ENCODE results near the gene FBLN2. TPM values are rescaled to one million over a fixed set of nuclear protein-coding genes. Genes with fewer than 3 reads are reported as not detected.
"Not testable (repeated sequence)": the region's sequence is repeated elsewhere in the genome, so short reads cannot be mapped to it uniquely, and the experiment has no call there.

Gene FBLN2
- 0.07 and 0.41 TPM in 2 replicates for total RNA-seq (2014; rRNA removed; shearing (Covaris generic))

- DNase-seq (ENCODE audit: low spot score) = no peak
These were observed at the start of gene FBLN2 for GRCh38 chr3:13548696-13549622. Gene FBLN2, plus strand, starts transcription at chr3:13549125. Its CDS starts 21,231 bp downstream, at chr3:13570356.

GRCh38 chr3:13499246-13499645 is 49.7 kb upstream of the FBLN2 start:
- DNase-seq (ENCODE audit: low spot score) = not testable (repeated sequence)

- no peak for DNase-seq (ENCODE audit: low spot score)
These were observed 48.6 kb upstream of the FBLN2 start for GRCh38 chr3:13500133-13500885.

- no peak for DNase-seq (ENCODE audit: low spot score)
These were observed 47.9 kb upstream of the FBLN2 start for GRCh38 chr3:13501056-13501455.

GRCh38 chr3:13501521-13501920 is 47.4 kb upstream of the FBLN2 start:
- no peak for DNase-seq (ENCODE audit: low spot score)

DNA sequence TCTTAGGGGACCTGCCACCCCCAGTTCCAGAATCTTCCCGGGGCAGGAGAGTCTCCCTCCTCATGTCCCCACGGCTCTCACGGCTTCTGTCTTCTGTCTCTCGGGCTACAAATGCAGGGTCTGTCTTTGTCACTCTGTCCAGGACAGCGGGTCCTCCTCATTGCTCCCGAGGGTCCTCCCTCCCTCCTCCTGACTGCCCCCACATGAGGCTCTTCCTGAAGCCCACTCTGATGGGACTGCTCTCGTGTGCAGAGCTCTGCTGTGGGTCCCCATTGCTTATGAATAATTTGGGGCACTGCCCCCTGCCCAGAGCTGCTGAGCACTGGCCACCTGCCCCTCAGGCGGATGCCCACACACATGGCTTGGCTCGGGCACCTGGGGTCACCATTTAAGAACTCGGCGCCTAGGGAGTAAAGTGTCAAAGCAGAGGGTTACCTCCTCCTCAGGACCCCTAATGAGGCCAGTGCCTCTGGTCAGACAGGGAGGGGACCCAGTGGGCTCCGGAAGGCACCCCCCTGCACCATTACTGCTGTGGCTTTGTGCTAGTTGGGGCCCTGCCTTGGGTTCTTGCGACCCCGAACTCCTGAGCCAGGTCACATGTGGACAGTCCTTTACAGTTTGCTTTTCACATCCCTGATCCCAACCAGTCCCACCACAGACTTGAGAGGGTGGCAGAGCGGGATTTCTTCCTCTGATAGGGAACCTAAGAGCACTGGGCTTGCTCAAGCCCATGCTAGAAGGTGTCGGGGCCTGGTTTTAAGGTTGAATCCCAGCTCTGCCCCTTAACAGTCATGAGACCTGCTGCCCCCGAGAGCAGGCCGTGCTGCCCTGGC is 46.8 kb upstream of the FBLN2 start:
- DNase-seq (ENCODE audit: low spot score) = no peak

DNA sequence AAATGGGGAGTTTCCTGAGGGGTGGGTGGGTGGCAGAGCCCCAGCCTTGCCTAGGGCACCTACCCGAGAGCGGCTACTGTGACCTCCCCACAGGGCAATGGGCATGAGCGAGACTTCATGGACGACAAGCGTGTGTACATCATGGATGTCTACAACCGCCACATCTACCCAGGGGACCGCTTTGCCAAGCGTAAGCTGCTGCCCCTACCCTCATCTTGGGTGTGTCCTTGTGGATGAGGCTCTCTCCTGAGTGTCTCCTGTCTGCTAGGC is 46.2 kb upstream of the FBLN2 start:
- DNase-seq (ENCODE audit: low spot score) = no peak

DNA sequence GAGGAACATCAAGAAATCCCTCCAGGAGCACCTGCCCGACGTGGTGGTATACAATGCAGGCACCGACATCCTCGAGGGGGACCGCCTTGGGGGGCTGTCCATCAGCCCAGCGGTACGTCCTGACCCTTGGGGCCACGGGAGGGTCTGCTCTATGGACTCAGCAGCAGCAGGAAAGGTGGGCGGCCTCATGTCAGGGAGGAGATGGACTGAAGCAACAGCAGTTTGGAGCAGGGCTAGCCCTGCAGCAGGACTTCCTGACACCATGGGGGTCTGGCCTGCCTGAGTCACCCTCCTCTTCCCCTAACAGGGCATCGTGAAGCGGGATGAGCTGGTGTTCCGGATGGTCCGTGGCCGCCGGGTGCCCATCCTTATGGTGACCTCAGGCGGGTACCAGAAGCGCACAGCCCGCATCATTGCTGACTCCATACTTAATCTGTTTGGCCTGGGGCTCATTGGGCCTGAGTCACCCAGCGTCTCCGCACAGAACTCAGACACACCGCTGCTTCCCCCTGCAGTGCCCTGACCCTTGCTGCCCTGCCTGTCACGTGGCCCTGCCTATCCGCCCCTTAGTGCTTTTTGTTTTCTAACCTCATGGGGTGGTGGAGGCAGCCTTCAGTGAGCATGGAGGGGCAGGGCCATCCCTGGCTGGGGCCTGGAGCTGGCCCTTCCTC is 44.6 kb upstream of the FBLN2 start:
- DNase-seq (ENCODE audit: low spot score) = peak; percentile 89

DNA sequence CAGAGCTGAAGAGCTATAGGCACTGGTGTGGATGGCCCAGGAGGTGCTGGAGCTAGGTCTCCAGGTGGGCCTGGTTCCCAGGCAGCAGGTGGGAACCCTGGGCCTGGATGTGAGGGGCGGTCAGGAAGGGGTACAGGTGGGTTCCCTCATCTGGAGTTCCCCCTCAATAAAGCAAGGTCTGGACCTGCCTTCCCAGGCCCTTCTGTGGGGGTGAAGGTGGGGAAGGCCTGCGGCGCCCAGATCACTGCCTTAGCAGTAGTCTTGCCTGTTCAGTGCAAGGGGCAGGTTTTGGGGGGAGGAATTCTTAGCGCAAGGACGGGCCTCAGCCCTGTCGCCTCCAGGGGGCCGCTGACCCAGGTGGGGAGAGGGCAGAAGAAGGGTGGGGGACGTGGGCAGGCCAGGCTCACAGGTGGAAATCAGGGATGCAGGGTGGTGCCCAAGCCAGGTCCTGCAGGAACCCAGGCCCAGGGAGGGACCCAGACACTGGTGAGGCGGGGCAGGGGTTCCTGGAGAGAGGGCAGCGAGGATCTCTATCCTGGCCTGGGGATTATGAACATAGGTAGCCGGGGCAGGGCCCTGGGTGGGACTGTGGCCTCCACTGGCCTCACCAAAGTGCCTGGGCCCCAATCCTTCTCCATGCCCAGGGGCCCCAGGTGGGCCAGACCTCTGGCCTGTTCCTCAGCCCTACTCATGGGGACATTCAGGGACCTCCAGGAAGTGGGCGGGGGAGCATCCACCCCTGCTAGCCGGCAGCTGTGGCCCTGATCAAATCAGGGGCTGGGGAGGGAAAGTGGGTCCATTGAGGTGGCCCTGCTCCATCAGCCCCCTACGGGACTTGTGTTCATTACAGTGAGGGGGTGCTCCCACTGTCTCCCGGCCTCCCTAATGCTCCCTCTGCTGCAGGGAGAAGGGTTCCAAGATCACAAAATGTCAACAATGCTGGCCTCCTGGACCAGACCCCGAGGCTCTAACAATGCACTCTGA is 43.5 kb upstream of the FBLN2 start:
- no peak for DNase-seq (ENCODE audit: low spot score)

GRCh38 chr3:13506239-13506638 is 42.7 kb upstream of the FBLN2 start:
- DNase-seq (ENCODE audit: low spot score) = no peak

- no peak for DNase-seq (ENCODE audit: low spot score)
These were observed 42.2 kb upstream of the FBLN2 start for GRCh38 chr3:13506680-13507079.

DNA sequence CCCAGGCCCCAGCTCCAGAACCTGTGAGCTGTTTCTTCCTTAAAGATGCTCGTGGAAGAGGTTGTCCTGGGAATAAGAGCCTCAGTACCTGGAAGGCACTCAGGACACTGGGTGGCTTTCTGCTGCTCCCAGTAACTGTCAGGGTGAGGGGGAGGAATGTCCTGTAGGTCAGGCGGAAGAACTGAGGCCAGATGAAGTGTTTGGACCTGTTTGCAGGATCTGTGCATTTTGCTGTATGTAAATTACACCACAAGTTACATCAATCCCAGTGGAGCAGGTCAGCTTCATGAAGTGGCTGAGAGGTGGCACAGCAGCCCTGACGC is 41.7 kb upstream of the FBLN2 start:
- no peak for DNase-seq (ENCODE audit: low spot score)

- DNase-seq (ENCODE audit: low spot score) = peak; percentile 67
These were observed 41.2 kb upstream of the FBLN2 start for GRCh38 chr3:13507570-13508339.

GRCh38 chr3:13508496-13508895 is 40.4 kb upstream of the FBLN2 start:
- no peak for DNase-seq (ENCODE audit: low spot score)

- DNase-seq (ENCODE audit: low spot score) = no peak
These were observed 39.7 kb upstream of the FBLN2 start for GRCh38 chr3:13509059-13509815.

DNA sequence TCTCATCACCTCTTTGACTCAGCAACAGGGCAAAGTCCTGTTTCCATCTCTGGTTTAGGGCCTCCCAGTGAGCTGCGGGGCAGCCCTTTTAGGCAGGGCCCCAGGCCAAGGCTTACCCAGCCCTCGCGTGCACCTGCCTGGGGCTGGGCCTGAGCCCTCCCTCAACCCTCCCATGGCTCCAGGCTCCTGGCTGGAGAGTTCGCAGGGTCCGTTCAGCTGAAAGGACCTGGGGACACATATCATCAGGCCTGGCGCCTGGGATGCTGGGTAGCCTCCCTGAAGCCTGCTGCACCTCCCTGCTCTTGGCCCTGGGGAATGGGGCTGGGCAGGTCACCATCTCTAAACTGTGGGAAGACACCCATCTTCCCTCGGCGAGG is 39.1 kb upstream of the FBLN2 start:
- DNase-seq (ENCODE audit: low spot score) = no peak

DNA sequence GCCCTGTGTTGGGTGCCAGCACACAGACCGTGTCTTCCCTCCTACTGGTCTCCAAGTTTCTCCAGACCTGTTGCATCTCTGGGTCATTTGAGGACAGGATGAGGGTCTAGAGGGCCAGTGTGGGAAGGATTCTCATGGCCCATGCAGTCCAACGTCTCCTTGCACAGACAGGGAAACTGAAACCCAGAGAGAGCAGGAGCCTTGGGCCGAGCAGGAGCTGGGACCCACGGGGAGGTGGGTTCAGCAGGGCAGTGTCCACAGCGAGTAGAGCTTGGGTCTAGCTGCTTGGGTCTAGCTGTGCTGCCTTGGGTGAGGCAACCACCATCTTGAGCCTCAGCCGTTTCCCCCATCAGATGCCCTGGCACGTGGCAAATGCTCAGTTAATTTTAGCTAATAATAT is 36.5 kb upstream of the FBLN2 start:
- DNase-seq (ENCODE audit: low spot score) = no peak

DNA sequence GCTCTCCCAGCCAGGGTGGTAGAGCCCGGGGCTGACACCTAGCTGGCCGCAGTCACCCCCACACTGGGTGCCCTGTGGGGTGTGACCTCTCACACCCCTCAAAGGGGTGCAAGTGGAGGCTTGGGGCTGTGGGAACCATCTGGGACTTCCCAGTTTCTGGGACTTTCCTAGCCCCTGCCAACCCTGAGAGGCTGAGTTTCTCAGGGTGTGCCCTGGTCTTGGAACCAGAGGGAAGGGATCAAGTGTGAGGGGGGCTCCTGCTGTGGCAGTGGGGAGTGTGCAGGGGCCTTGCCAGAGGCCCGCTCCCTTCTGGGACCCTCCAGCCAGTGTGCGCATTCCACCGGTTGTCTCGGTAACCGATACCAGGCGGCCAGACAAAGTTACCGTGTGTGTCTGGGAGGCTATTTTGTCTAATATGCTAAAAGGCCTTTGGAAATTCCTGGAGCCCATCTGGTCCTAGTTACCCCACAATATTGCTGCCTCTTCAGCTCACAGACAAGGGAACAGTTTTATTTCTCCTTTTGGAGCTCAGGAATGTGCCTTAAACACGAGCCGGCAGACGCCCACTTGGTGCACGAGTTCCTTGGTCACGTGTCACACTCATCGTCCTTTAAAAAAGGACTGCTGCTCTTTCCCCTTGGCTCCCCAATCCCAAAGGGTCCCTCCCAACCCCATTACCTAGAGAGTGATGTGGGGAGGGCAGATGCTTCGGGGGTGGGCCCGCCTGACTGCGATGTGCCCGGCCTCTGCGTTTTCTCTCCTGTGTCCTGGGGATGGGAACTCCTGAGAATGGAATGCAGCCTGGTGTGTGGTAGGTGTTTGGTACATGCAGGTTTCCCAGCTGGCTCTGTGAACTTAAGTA is 35.6 kb upstream of the FBLN2 start:
- DNase-seq (ENCODE audit: low spot score) = no peak
